Measurements from ENCODE around the gene ODF4. TPM values are rescaled to one million over a fixed set of nuclear protein-coding genes. Genes with fewer than 3 reads are reported as not detected.

ODF4 gene
- total RNA-seq, 1 experiment from 2014 or later: not detected

GRCh38 chr17:8360751-8361150 is 21.1 kb downstream of the ODF4 start:
- no peaks in the 10 kb centered on the region for H3K36me3 ChIP-seq (ENCODE audit: low read depth)

GRCh38 chr17:8362651-8363332 is 23.2 kb downstream of the ODF4 start:
- Histone ChIP-seq H3K4me2 (no peak overlapping the region), H4K20me1 (ENCODE audit: insufficient read depth) (no peaks in the 10 kb centered on the region), H3K4me1 (replicated peaks; ENCODE audit: insufficient read depth) (peaks cover 20% of the 10 kb centered on the region), H3K9me2 (ENCODE audit: insufficient read depth) (no peaks in the 10 kb centered on the region), H3K79me2 (ENCODE audit: low read depth) (no peaks in the 10 kb centered on the region), H3K27ac (no peak overlapping the region), H3K27me3 (ENCODE audit: insufficient read depth, low read depth) (no peaks in the 10 kb centered on the region), H3F3A (ENCODE audit: insufficient read depth, low read depth) (0 out of 2 replicates have a peak, but pooled peaks cover 3% of the 10 kb centered on the region), H3K36me3 (ENCODE audit: low read depth) (no peaks in the 10 kb centered on the region), H3K4me3 (no peak overlapping the region), H2AFZ (no peak overlapping the region), H3K9me3 (ENCODE audit: insufficient read depth, low read depth) (no peaks in the 10 kb centered on the region)
- BruUV-seq (replicated peaks): no TSS peak
- intact Hi-C loops (cut with micrococcal nuclease; ENCODE audit: unreplicated experiment): no loop called here
- DNase-seq: no peak
- TF ChIP-seq EZH2 (IDR thresholded peaks at IDR 0.05; ENCODE audit: low read depth) (no peak), CTCF (conservative IDR thresholded peaks at IDR 0.05) (no peak)
- ChIA-PET CTCF (no interaction called here), POLR2A (ENCODE audit: unreplicated experiment) (no interaction called here)

More at GRCh38 chr17:8360751-8361150, 21.1 kb downstream of the ODF4 start:
- intact Hi-C loops (cut with micrococcal nuclease; ENCODE audit: unreplicated experiment): no loop called here
- Histone ChIP-seq H4K20me1 (ENCODE audit: insufficient read depth) (no peaks in the 10 kb centered on the region), H3F3A (ENCODE audit: insufficient read depth, low read depth) (0 out of 2 replicates have a peak, but pooled peaks cover 3% of the 10 kb centered on the region), H3K27ac (no peak overlapping the region), H2AFZ (no peak overlapping the region), H3K9me3 (ENCODE audit: insufficient read depth, low read depth) (no peaks in the 10 kb centered on the region), H3K9me2 (ENCODE audit: insufficient read depth) (no peaks in the 10 kb centered on the region), H3K4me2 (no peak overlapping the region), H3K4me3 (no peak overlapping the region), H3K79me2 (ENCODE audit: low read depth) (no peaks in the 10 kb centered on the region), H3K4me1 (replicated peaks; ENCODE audit: insufficient read depth) (peaks cover 15% of the 10 kb centered on the region), H3K27me3 (ENCODE audit: insufficient read depth, low read depth) (no peaks in the 10 kb centered on the region)
- no TSS peak for BruUV-seq (replicated peaks)
- DNase-seq: no peak
- ChIA-PET POLR2A (ENCODE audit: unreplicated experiment) (no interaction called here), CTCF (no interaction called here)
- no peak for TF ChIP-seq CTCF (conservative IDR thresholded peaks at IDR 0.05)
- TF ChIP-seq EZH2 (IDR thresholded peaks at IDR 0.05; ENCODE audit: low read depth): no peak

- no TSS peak for BruUV-seq (replicated peaks)
- H3K27ac ChIP-seq: no peak overlapping the region
- TF ChIP-seq CTCF (conservative IDR thresholded peaks at IDR 0.05) (no peak), EZH2 (IDR thresholded peaks at IDR 0.05; ENCODE audit: low read depth) (no peak)
- no peak overlapping the region for H3K4me2 ChIP-seq
- H3K9me2 ChIP-seq (ENCODE audit: insufficient read depth): no peaks in the 10 kb centered on the region
- no peaks in the 10 kb centered on the region for H3K79me2 ChIP-seq (ENCODE audit: low read depth)
- H3F3A ChIP-seq (ENCODE audit: insufficient read depth, low read depth): 0 out of 2 replicates have a peak, but pooled peaks cover 3% of the 10 kb centered on the region
- POLR2A ChIA-PET (ENCODE audit: unreplicated experiment): no interaction called here
- DNase-seq: peak; percentile 32 to 63
- H3K36me3 ChIP-seq (ENCODE audit: low read depth): no peaks in the 10 kb centered on the region
- intact Hi-C loops (cut with micrococcal nuclease; ENCODE audit: unreplicated experiment): no loop called here
- H3K9me3 ChIP-seq (ENCODE audit: insufficient read depth, low read depth): no peaks in the 10 kb centered on the region
- no peaks in the 10 kb centered on the region for H4K20me1 ChIP-seq (ENCODE audit: insufficient read depth)
- no peaks in the 10 kb centered on the region for H3K27me3 ChIP-seq (ENCODE audit: insufficient read depth, low read depth)
- CTCF ChIA-PET: no interaction called here
- H3K4me3 ChIP-seq: no peak overlapping the region
- H2AFZ ChIP-seq: no peak overlapping the region
- peaks cover 20% of the 10 kb centered on the region for H3K4me1 ChIP-seq (replicated peaks; ENCODE audit: insufficient read depth)
Observed at GRCh38 chr17:8365143-8365542, 25.5 kb downstream of the ODF4 start.

All from PC-9 (cell line).